CD4-positive, alpha-beta memory T cell (primary cell): ENCODE measurements around the gene LIPC. TPM values are rescaled to one million over a fixed set of nuclear protein-coding genes. Genes with fewer than 3 reads are reported as not detected.

ENCODE experiments used
- CTCF ChIA-PET: fragments of 350-600 bp; sonication (Branson Sonifier 250); formaldehyde crosslinking; loops from one replicate; lab custom pipeline; 2021; ENCODE audit warnings: inconsistent platforms; ENCODE audit not compliant: partially characterized antibody; lab: Charles Lee
- POLR2A ChIA-PET: fragments of 350-600 bp; sonication (Branson Sonifier 250); formaldehyde crosslinking; loops from one replicate; lab custom pipeline; 2021; ENCODE audit not compliant: partially characterized antibody; lab: Charles Lee
- DNase-seq, 5 donors: peaks; one replicate each; pipeline versions ENCODE4 v3.0.0 to v3.0.0-alpha.2; 2020 to 2022; ENCODE audit warnings: mixed read lengths in 1 of 5
- H3K27ac ChIP-seq: one replicate; pipeline ENCODE4 v1.7.0; 2013; ENCODE audit warnings: low read depth, low read length
- H3K27me3 ChIP-seq: 2 replicates; pipeline ENCODE4 v1.7.0; 2013; ENCODE audit warnings: mild to moderate bottlenecking, low read length, moderate library complexity; ENCODE audit not compliant: insufficient read depth
- H3K36me3 ChIP-seq: 2 replicates; pipeline ENCODE4 v1.7.0; 2013; ENCODE audit warnings: mild to moderate bottlenecking, low read length, moderate library complexity; ENCODE audit not compliant: insufficient read depth
- H3K4me1 ChIP-seq: 2 replicates; pipeline ENCODE4 v1.7.0; 2013; ENCODE audit warnings: mild to moderate bottlenecking, low read length, moderate library complexity; ENCODE audit not compliant: insufficient read depth
- H3K4me3 ChIP-seq, 2 donors: one replicate each; pipeline ENCODE4 v1.7.0; 2013; ENCODE audit warnings: low read length in 2 of 2, mild to moderate bottlenecking in 1 of 2
- H3K9me3 ChIP-seq, 2 donors: one replicate each; pipeline ENCODE4 v1.7.0; 2013; ENCODE audit warnings: low read length in 2 of 2, control low read depth in 1 of 2; ENCODE audit not compliant: control insufficient read depth in 1 of 2
- H3K27ac Mint-ChIP-seq, 7 donors: one replicate each; pipeline ENCODE4 v1.8.0; 2020 to 2021; ENCODE audit warnings: mixed read lengths in 7 of 7, mild to moderate bottlenecking in 6 of 7, inconsistent platforms in 3 of 7, moderate library complexity in 3 of 7
- H3K27me3 Mint-ChIP-seq, 2 donors: one replicate each; pipeline ENCODE4 v1.8.0; 2020 to 2021; ENCODE audit warnings: mixed read lengths in 2 of 2
- H3K36me3 Mint-ChIP-seq, 2 donors: one replicate each; pipeline ENCODE4 v1.8.0; 2020 to 2021; ENCODE audit warnings: mixed read lengths in 2 of 2, inconsistent platforms in 1 of 2, mild to moderate bottlenecking in 1 of 2
- H3K4me1 Mint-ChIP-seq, 4 donors: one replicate each; pipeline ENCODE4 v1.8.0; 2020 to 2021; ENCODE audit warnings: mixed read lengths in 4 of 4, mild to moderate bottlenecking in 1 of 4
- H3K4me3 Mint-ChIP-seq, 8 donors: one replicate each; pipeline ENCODE4 v1.8.0; 2020 to 2021; ENCODE audit warnings: mixed read lengths in 8 of 8, mild to moderate bottlenecking in 7 of 8, moderate library complexity in 6 of 8, inconsistent platforms in 3 of 8
- H3K9me3 Mint-ChIP-seq, 8 donors: one replicate each; pipeline ENCODE4 v1.8.0; 2020 to 2021; ENCODE audit warnings: mixed read lengths in 8 of 8, mild to moderate bottlenecking in 5 of 8, inconsistent platforms in 3 of 8, moderate library complexity in 1 of 8
- intact Hi-C: fragments of 100-400 bp; cut with micrococcal nuclease; formaldehyde crosslinking; loops from one replicate; pipeline ENCODE4 v1.15.1; 2023
- polyA plus RNA-seq, 2 donors: library from polyadenylated mRNA; unstranded; fragments of 300-500 nt; fragmentation: Illumina TruSeq; gene quantifications; one replicate each; pipeline ENCODE4 v1.2.3, GENCODE V29; 2021
- total RNA-seq, 2 experiments: library from RNA; stranded (reverse); gene quantifications; one replicate each; pipeline ENCODE4 v1.2.3, GENCODE V29; 2021

LIPC gene
- total and polyA plus RNA-seq, 4 experiments from 2014 or later: 0.25 to 2.4 (median 0.41) TPM; not detected in 1

DNA sequence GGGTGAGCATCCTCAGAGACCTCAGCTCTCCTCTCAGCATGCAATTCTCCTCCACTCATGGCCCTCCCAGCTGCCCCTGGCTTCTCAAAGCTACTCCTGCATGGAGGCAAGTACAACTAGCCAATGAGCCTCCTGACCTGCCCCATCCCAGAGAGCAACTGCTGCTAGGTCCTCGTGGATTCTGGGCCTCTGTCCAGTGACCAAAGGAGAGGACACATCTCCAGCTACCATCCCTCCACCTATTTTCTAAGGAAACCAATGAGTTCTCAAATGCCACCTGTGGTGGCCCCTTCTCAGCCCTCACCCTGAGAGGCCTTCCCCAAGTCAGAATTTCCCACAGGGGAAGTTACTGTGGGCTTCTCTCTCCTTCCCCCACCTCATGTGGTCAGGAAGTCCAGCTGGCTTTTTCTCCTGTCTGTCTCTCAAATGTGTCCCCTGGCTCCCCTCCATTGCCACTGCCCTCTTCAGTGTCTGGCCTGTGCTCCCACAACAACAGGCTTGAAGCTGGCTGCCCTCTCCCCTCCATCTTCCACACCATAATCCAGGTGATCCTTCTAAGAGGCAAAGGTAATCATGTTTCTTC is 43.0 kb downstream of the LIPC start:
- Mint-ChIP-seq H3K9me3 (no peaks in the 10 kb centered on the region), H3K27ac (peak overlapping the region; percentile 36 to 96 (median 76)), H3K4me1 (peaks cover 27 to 52% (median 40%) of the 10 kb centered on the region in 4 donors), H3K4me3 (peak overlapping the region in 4 of 8 donors; percentile 18 to 81 (median 56)), H3K36me3 (no peaks in the 10 kb centered on the region), H3K27me3 (no peaks in the 10 kb centered on the region)
- Histone ChIP-seq H3K4me3 (no peak overlapping the region), H3K4me1 (peaks cover 51% of the 10 kb centered on the region), H3K36me3 (no peaks in the 10 kb centered on the region), H3K9me3 (no peaks in the 10 kb centered on the region), H3K27ac (no peak overlapping the region), H3K27me3 (no peaks in the 10 kb centered on the region)
- DNase-seq: no peak
- intact Hi-C loops: no loop called here
- ChIA-PET POLR2A (interaction anchor here (0.9 kb wide), 1 partner anchor 11 kb away, joined by 3 read pairs; no protein-coding TSS in a partner anchor), CTCF (interaction anchor here (1.2 kb wide), 1 partner anchor 128 kb away, joined by 3 read pairs; no protein-coding TSS in a partner anchor)

DNA sequence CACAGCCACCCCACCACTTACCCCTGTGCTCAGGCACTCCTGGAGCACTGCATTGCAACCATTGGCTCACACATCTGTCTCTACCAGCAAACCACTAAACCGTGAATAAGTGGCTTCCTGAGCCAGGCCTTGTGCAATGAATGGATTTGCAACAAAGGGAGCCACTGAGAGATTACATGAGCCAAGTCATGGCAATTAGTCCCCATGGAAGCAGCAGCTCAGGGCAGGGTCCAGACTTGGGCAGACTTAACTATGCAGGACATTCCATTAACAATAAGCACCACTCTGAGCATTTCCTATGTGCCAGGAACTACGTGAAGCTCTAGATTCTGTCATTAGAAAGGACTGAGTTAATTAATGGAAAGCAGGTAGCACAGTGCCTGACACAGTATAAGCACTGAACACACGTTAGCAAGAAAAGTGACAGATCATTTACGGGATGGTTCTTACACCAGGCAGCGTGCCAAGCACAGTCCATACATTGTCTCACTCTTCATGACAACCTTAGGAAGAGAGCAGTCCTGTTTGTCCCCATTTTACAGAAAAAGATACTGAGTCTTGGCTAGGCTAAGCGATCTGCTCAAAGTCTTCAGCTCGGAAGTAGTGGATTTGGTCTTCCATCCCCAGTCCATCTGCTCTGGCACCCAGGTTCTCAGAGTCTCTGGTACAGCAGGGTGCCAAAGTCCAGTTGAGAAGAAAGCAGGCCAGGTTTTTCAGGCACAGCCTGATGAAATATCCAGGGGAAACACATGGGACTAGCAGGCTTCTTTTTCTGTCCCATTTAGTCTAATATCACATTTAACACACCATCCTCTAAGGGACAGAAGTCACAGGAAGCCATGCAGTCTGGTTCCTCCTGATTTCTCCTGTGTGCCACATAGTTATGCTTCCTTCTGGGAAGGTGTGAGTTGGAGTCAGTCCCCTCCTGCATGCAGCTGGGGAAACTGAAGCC is 44.1 kb downstream of the LIPC start:
- Histone ChIP-seq H3K9me3 (no peaks in the 10 kb centered on the region), H3K27me3 (no peaks in the 10 kb centered on the region), H3K4me3 (no peak overlapping the region), H3K4me1 (peaks cover 51% of the 10 kb centered on the region), H3K27ac (no peak overlapping the region), H3K36me3 (no peaks in the 10 kb centered on the region)
- H3K9me3 Mint-ChIP-seq: no peaks in the 10 kb centered on the region
- ChIA-PET CTCF (no interaction called here), POLR2A (interaction anchor here (0.6 to 0.9 kb wide), 2 partner anchors 10 to 112 kb away, joined by 3 read pairs; no protein-coding TSS in a partner anchor)
- no peaks in the 10 kb centered on the region for H3K36me3 Mint-ChIP-seq
- H3K4me1 Mint-ChIP-seq: peaks cover 26 to 52% (median 38%) of the 10 kb centered on the region in 4 donors
- no peaks in the 10 kb centered on the region for H3K27me3 Mint-ChIP-seq
- H3K4me3 Mint-ChIP-seq: peak overlapping the region in 4 of 8 donors; percentile 23 to 81 (median 62)
- intact Hi-C loops: no loop called here
- no peak for DNase-seq
- H3K27ac Mint-ChIP-seq: peak overlapping the region in 6 of 7 donors; percentile 37 to 96 (median 79)

DNA sequence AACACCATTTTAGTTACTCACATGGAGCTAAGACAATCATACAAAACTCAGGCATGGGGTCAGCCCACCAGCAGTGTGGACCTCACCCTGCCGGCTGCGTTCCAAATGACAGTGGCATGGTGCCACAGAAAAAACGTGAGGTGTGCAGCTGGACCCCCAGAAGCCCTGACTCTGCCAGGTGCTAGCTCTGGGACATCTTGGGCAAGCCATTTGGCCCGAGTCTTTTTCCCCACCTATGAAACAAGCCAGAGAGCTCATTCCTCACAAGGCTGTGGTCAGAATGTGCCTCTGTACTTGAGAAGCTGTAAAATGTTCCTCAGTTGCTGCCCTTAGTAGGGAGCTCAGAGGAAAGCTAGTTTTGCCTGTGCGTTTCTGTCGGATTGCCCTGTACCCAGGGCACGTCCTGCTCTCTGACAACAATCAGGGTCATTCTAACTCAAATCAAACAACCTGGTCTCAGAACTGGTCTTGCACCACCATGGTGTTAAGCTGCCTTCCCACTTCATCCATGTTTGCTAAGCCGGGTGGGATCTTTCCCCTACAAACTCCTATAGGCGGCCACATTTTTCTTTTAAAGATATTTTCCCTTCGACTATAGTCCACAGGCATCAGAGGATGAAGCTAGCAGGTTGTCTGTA is 44.9 kb downstream of the LIPC start:
- Histone ChIP-seq H3K36me3 (no peaks in the 10 kb centered on the region), H3K4me3 (no peak overlapping the region), H3K9me3 (no peaks in the 10 kb centered on the region), H3K4me1 (peaks cover 51% of the 10 kb centered on the region), H3K27ac (no peak overlapping the region), H3K27me3 (no peaks in the 10 kb centered on the region)
- H3K4me1 Mint-ChIP-seq: peaks cover 25 to 52% (median 38%) of the 10 kb centered on the region in 4 donors
- no peak overlapping the region for H3K4me3 Mint-ChIP-seq
- no peaks in the 10 kb centered on the region for H3K36me3 Mint-ChIP-seq
- CTCF ChIA-PET: no interaction called here
- H3K27ac Mint-ChIP-seq: peak overlapping the region in 5 of 7 donors; percentile 3 to 96 (median 35)
- no peak for DNase-seq
- intact Hi-C loops: no loop called here
- POLR2A ChIA-PET: no interaction called here
- no peaks in the 10 kb centered on the region for H3K27me3 Mint-ChIP-seq
- no peaks in the 10 kb centered on the region for H3K9me3 Mint-ChIP-seq

DNA sequence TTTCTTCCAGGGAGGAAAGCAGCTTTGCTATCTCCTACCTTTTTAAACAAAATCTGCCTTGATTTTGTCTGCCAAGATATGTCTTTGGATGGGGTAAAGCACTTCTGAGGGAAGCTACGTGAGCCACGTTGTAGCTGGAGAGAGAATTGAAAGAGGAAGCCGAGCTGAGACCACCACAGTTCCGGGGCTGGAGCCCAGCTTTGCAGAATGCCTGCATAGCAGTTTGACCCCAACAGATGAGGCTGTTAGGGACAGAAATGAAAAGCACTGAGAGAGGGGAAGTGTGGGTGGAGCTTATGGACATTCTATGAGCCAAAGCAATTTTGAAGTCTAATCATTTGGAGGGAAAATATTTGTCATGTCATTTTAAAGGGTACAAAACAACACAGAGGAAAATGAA is 45.4 kb downstream of the LIPC start:
- intact Hi-C loops: no loop called here
- Mint-ChIP-seq H3K27me3 (no peaks in the 10 kb centered on the region), H3K4me1 (peaks cover 25 to 52% (median 38%) of the 10 kb centered on the region in 4 donors), H3K27ac (peak overlapping the region in 4 of 7 donors; percentile 35 to 81 (median 40)), H3K36me3 (no peaks in the 10 kb centered on the region), H3K4me3 (peak overlapping the region in 1 of 8 donors; percentile 32), H3K9me3 (no peaks in the 10 kb centered on the region)
- ChIA-PET CTCF (interaction anchor here (1.4 kb wide), 1 partner anchor 21 kb away, joined by 3 read pairs; no protein-coding TSS in a partner anchor), POLR2A (no interaction called here)
- no peak for DNase-seq
- H3K4me1 ChIP-seq: peaks cover 48% of the 10 kb centered on the region
- H3K36me3 ChIP-seq: no peaks in the 10 kb centered on the region
- H3K9me3 ChIP-seq: no peaks in the 10 kb centered on the region
- H3K4me3 ChIP-seq: no peak overlapping the region
- no peaks in the 10 kb centered on the region for H3K27me3 ChIP-seq
- H3K27ac ChIP-seq: no peak overlapping the region

DNA sequence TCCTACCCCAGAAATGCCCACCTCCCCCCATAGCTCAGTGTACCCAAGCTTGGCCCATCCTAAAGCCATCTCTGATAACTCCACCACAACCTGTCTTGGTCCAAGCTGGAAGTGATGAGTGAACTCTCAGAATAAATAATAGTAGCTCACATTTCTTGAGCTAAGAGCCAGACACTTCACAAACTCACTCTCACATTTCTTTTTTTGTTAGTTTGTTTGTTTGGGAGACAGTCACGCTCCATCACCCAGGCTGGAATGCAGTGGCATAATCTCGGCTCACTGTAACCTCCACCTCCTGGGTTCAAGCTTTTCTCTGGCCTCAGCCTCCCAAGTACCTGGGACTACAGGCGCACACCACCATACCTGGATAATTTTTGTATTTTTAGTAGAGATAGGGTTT is 46.2 kb downstream of the LIPC start:
- Mint-ChIP-seq H3K27me3 (no peaks in the 10 kb centered on the region), H3K9me3 (no peaks in the 10 kb centered on the region), H3K36me3 (no peaks in the 10 kb centered on the region), H3K4me3 (peak overlapping the region in 1 of 8 donors; percentile 44), H3K4me1 (peaks cover 21 to 47% (median 33%) of the 10 kb centered on the region in 4 donors), H3K27ac (peak overlapping the region in 5 of 7 donors; percentile 33 to 81 (median 72))
- no peak overlapping the region for H3K27ac ChIP-seq
- H3K27me3 ChIP-seq: no peaks in the 10 kb centered on the region
- peaks cover 41% of the 10 kb centered on the region for H3K4me1 ChIP-seq
- CTCF ChIA-PET: interaction anchor here (1.4 kb wide), 1 partner anchor 20 kb away, joined by 3 read pairs; no protein-coding TSS in a partner anchor
- H3K9me3 ChIP-seq: no peaks in the 10 kb centered on the region
- H3K36me3 ChIP-seq: no peaks in the 10 kb centered on the region
- H3K4me3 ChIP-seq: no peak overlapping the region
- intact Hi-C loops: no loop called here
- POLR2A ChIA-PET: no interaction called here
- DNase-seq: no peak

DNA sequence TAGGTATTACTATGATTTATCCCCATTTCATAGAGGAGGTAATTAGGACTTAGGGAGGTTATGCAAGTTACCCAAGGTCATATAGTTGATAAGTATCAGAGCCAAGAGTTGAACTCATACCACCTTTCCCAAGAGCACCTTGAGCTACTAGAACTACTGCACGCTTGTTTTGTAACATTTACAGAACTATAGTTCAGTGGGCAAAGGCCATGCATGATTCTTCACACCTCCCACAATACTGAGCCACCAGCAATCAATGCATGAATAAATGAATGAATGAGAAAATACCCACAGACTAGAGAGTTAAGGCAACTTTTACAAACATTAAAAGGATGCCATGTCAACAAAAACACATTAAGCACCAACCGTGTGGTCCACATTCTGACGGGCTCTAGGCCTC is 46.8 kb downstream of the LIPC start:
- Histone ChIP-seq H3K9me3 (no peaks in the 10 kb centered on the region), H3K4me3 (no peak overlapping the region), H3K4me1 (peaks cover 41% of the 10 kb centered on the region), H3K27me3 (no peaks in the 10 kb centered on the region), H3K36me3 (no peaks in the 10 kb centered on the region), H3K27ac (no peak overlapping the region)
- intact Hi-C loops: no loop called here
- H3K27ac Mint-ChIP-seq: no peak overlapping the region
- no peak overlapping the region for H3K4me3 Mint-ChIP-seq
- CTCF ChIA-PET: interaction anchor here (1.4 kb wide), 1 partner anchor 20 kb away, joined by 3 read pairs; no protein-coding TSS in a partner anchor
- DNase-seq: no peak
- H3K9me3 Mint-ChIP-seq: no peaks in the 10 kb centered on the region
- H3K27me3 Mint-ChIP-seq: no peaks in the 10 kb centered on the region
- POLR2A ChIA-PET: no interaction called here
- H3K36me3 Mint-ChIP-seq: no peaks in the 10 kb centered on the region
- H3K4me1 Mint-ChIP-seq: peaks cover 19 to 47% (median 33%) of the 10 kb centered on the region in 4 donors
